HCT116 (cell line): ENCODE data around the gene POPDC2. TPM values are rescaled to one million over a fixed set of nuclear protein-coding genes. Genes with fewer than 3 reads are reported as not detected.
"Not testable (repeated sequence)": the region's sequence is repeated elsewhere in the genome, so short reads cannot be mapped to it uniquely, and the experiment has no call there.

ENCODE experiments used
- ATAC-seq: fragments of 200-7000 bp; cut with Tn5 transposase; 2 replicates; pipeline ENCODE4 v1.9.1; 2020; ENCODE audit warnings: mild to moderate bottlenecking, moderate library complexity
- BruUV-seq: library from RNA; stranded (reverse); fragments of 400-500 nt; replicated peaks from 2 replicates; lab custom pipeline; 2021; lab: Mats Ljungman, UMichigan
- CTCF ChIA-PET: fragments of 300-600 bp; sonication (Branson Sonifier 250); formaldehyde crosslinking; loops from one replicate; lab custom pipeline; 2021; ENCODE audit warnings: antibody characterized with exemption; lab: Charles Lee
- POLR2A ChIA-PET: fragments of 300-600, 350-600 bp; sonication (Branson Sonifier 250); formaldehyde crosslinking; loops from one replicate; lab custom pipeline; 2021; ENCODE audit warnings: antibody characterized with exemption; lab: Charles Lee
- RAD21 ChIA-PET, 2 experiments: fragments of 300-600 bp; sonication (Branson Sonifier 250); formaldehyde crosslinking; loops; one replicate each; lab custom pipeline; 2023; ENCODE audit warnings: low total read pairs in 2 of 2; ENCODE audit not compliant: uncharacterized antibody in 2 of 2, unreplicated experiment in 2 of 2, low non-redundant PET in 1 of 2; lab: Charles Lee
- DNase-seq: peaks from one replicate; pipeline ENCODE4 v3.0.0-alpha.2; 2010; ENCODE audit warnings: low read depth, low spot score
- H2AFZ ChIP-seq: fragments of 200-600 bp; shearing (Covaris generic), sonication (generic); 2 replicates; pipeline ENCODE4 v1.6.1; 2017; ENCODE audit warnings: low read depth, mixed run types, mixed read lengths, antibody characterized with exemption, low read length; ENCODE audit not compliant: poor library complexity, severe bottlenecking
- H3K27ac ChIP-seq: 2 replicates; pipeline ENCODE4 v1.5.1; 2012; ENCODE audit warnings: low read depth, low read length
- H3K27me3 ChIP-seq: fragments of 200-600 bp; sonication (generic); 2 replicates; pipeline ENCODE4 v1.6.1; 2016; ENCODE audit warnings: mixed run types, low read length, mixed read lengths; ENCODE audit not compliant: insufficient read depth
- H3K36me3 ChIP-seq, 2 experiments: fragments of 200-500 bp in 1 of 2; fragments of 200-600 bp in 1 of 2; sonication (Bioruptor generic) in 1 of 2; sonication (generic) in 1 of 2; 2 replicates each; pipeline versions ENCODE4 v1.5.1 to v1.6.1; 2014 to 2016; ENCODE audit warnings: low read length in 2 of 2, inconsistent platforms in 1 of 2, mixed read lengths in 1 of 2, mixed run types in 1 of 2; ENCODE audit not compliant: insufficient read depth in 2 of 2, control insufficient read depth in 1 of 2
- H3K4me1 ChIP-seq, 2 experiments: fragments of 200-600 bp in 1 of 2; sonication (generic) in 1 of 2; 2 replicates each; pipeline versions ENCODE4 v1.5.1 to v1.6.1; 2012 to 2017; ENCODE audit warnings: low read length in 2 of 2, inconsistent platforms in 1 of 2, mild to moderate bottlenecking in 1 of 2, mixed read lengths in 1 of 2, mixed run types in 1 of 2, moderate library complexity in 1 of 2; ENCODE audit not compliant: insufficient read depth in 2 of 2, control insufficient read depth in 1 of 2
- H3K4me2 ChIP-seq: fragments of 200-600 bp; sonication (generic); 2 replicates; pipeline ENCODE4 v1.6.1; 2017; ENCODE audit warnings: mixed run types, low read length, mixed read lengths
- H3K4me3 ChIP-seq, 2 experiments: fragments of 200-600 bp in 1 of 2; sonication (generic) in 1 of 2; replicated peaks in 1 of 2; 2 replicates each; pipeline ENCODE4 v1.5.1; 2011 to 2016; ENCODE audit warnings: low read length in 2 of 2, control low read depth in 1 of 2, low read depth in 1 of 2, mild to moderate bottlenecking in 1 of 2, mixed read lengths in 1 of 2, mixed run types in 1 of 2
- H3K79me2 ChIP-seq: fragments of 200-600 bp; sonication (generic); 2 replicates; pipeline ENCODE4 v1.6.1; 2017; ENCODE audit warnings: mild to moderate bottlenecking, mixed run types, low read length, moderate library complexity, mixed read lengths; ENCODE audit not compliant: insufficient read depth
- H3K9ac ChIP-seq: fragments of 200-600 bp; sonication (generic); 2 replicates; pipeline ENCODE4 v1.6.1; 2016; ENCODE audit warnings: low read length, mixed read lengths
- H3K9me2 ChIP-seq: fragments of 200-600 bp; sonication (generic), shearing (Covaris generic); 2 replicates; pipeline ENCODE4 v1.6.1; 2017; ENCODE audit warnings: mixed run types, mild to moderate bottlenecking, moderate library complexity; ENCODE audit not compliant: insufficient read depth
- H3K9me3 ChIP-seq, 2 experiments: fragments of 200-500 bp in 1 of 2; fragments of 200-600 bp in 1 of 2; sonication (Bioruptor generic) in 1 of 2; sonication (generic) in 1 of 2; 2 replicates each; pipeline ENCODE4 v1.6.1; 2014 to 2017; ENCODE audit warnings: low read length in 2 of 2, mixed read lengths in 2 of 2, inconsistent platforms in 1 of 2, low read depth in 1 of 2, mild to moderate bottlenecking in 1 of 2, mixed run types in 1 of 2, moderate library complexity in 1 of 2; ENCODE audit not compliant: control insufficient read depth in 1 of 2, insufficient read depth in 1 of 2
- H4K20me1 ChIP-seq: fragments of 200-600 bp; sonication (generic), shearing (Covaris generic); 2 replicates; pipeline ENCODE4 v1.6.1; 2017; ENCODE audit warnings: mixed run types, mild to moderate bottlenecking, moderate library complexity; ENCODE audit not compliant: insufficient read depth
- EGR1 ChIP-seq: IDR thresholded peaks from 2 replicates; pipeline ENCODE4 v1.6.1; 2012; ENCODE audit warnings: low read depth
- ELF1 ChIP-seq: IDR thresholded peaks from 2 replicates; pipeline ENCODE4 v1.6.1; 2012; ENCODE audit warnings: low read depth, borderline replicate concordance
- EZH2phosphoT487 ChIP-seq: fragments of 200-600 bp; IDR thresholded peaks from 2 replicates; pipeline ENCODE4 v1.6.1; 2018; ENCODE audit warnings: antibody characterized with exemption, borderline replicate concordance
- JUND ChIP-seq: IDR thresholded peaks from 2 replicates; pipeline ENCODE4 v1.6.1; 2012
- POLR2A ChIP-seq: IDR thresholded peaks from 2 replicates; pipeline ENCODE4 v1.7.0; 2011; ENCODE audit warnings: borderline replicate concordance; ENCODE audit not compliant: insufficient read depth, insufficient read length; ENCODE audit errors: extremely low read depth
- POLR2AphosphoS5 ChIP-seq: IDR thresholded peaks from 2 replicates; pipeline ENCODE4 v1.6.1; 2011; ENCODE audit warnings: mild to moderate bottlenecking, low read depth, low read length, moderate library complexity
- SP1 ChIP-seq: IDR thresholded peaks from 2 replicates; pipeline ENCODE4 v1.6.1; 2012; ENCODE audit warnings: low read depth
- ZFX ChIP-seq: fragments of 450-650 bp; IDR thresholded peaks from 2 replicates; pipeline ENCODE4 v1.6.1; 2017
- ZNF274 ChIP-seq: fragments of 200-500 bp; sonication (Bioruptor generic); IDR thresholded peaks from 2 replicates; pipeline ENCODE4 v1.6.1; 2014; ENCODE audit warnings: mild to moderate bottlenecking, low read depth, low read length, inconsistent platforms
- intact Hi-C: fragments of 100-400 bp; cut with micrococcal nuclease; formaldehyde crosslinking; loops from 2 replicates; pipeline ENCODE4 v1.10.0; 2022
- total RNA-seq: library from RNA; stranded (reverse); gene quantifications from one replicate; pipeline ENCODE4 v1.2.1, GENCODE V29; 2021; ENCODE audit not compliant: unreplicated experiment
- TF ChIP-seq, protein P1 (sequence below): IDR thresholded peaks from 2 replicates; pipeline ENCODE4 v1.6.1; 2011; ENCODE audit warnings: mild to moderate bottlenecking, low read length, moderate library complexity; ENCODE audit not compliant: insufficient replicate concordance; ENCODE audit errors: extremely low read depth
- TF ChIP-seq, protein P2 (sequence below): IDR thresholded peaks from 2 replicates; pipeline ENCODE4 v1.6.1; 2012; ENCODE audit warnings: low read depth

Gene POPDC2
- total RNA-seq, 1 experiment from 2014 or later: 1.6 TPM

DNA sequence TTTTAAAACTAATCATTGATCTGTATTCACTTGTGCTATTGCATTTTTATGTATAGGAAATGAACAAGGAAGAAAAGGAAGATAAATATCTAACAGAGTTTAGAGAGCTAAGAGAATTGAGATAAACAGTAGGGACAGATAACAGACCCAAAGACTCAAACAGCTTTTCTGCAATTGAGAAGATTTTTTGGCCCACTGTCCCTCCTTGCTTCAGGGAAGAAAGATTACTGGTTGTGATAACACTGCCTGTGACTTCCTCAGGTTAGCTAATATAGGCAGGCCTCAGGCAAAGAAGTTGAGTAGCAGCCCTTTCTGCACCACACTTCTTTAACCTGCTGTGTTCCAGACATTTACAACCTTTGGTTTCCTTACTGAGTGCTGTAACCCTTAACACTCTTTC, 19.5 kb upstream of the POPDC2 start:
- Histone ChIP-seq H3K4me2 (no peak overlapping the region), H3K27ac (no peak overlapping the region), H3K9me2 (no peaks in the 10 kb centered on the region), H3K9me3 (no peaks in the 10 kb centered on the region), H3K79me2 (peaks cover 18% of the 10 kb centered on the region), H2AFZ (no peak overlapping the region), H3K4me1 (peaks cover 3 to 14% of the 10 kb centered on the region in 2 experiments; a peak in 3 of 4 replicates), H3K27me3 (no peaks in the 10 kb centered on the region), H4K20me1 (no peaks in the 10 kb centered on the region), H3K4me3 (no peak overlapping the region), H3K36me3 (peaks cover under 1 to 5% of the 10 kb centered on the region in 2 experiments; a peak in 3 of 4 replicates), H3K9ac (no peak overlapping the region)
- DNase-seq (no peak), ATAC-seq (no peak)
- no peak for TF ChIP-seq SP1
- no peak for TF ChIP-seq JUND
- TF ChIP-seq, protein P1, sequence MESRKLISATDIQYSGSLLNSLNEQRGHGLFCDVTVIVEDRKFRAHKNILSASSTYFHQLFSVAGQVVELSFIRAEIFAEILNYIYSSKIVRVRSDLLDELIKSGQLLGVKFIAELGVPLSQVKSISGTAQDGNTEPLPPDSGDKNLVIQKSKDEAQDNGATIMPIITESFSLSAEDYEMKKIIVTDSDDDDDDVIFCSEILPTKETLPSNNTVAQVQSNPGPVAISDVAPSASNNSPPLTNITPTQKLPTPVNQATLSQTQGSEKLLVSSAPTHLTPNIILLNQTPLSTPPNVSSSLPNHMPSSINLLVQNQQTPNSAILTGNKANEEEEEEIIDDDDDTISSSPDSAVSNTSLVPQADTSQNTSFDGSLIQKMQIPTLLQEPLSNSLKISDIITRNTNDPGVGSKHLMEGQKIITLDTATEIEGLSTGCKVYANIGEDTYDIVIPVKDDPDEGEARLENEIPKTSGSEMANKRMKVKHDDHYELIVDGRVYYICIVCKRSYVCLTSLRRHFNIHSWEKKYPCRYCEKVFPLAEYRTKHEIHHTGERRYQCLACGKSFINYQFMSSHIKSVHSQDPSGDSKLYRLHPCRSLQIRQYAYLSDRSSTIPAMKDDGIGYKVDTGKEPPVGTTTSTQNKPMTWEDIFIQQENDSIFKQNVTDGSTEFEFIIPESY: no peak
- TF ChIP-seq, protein P2, sequence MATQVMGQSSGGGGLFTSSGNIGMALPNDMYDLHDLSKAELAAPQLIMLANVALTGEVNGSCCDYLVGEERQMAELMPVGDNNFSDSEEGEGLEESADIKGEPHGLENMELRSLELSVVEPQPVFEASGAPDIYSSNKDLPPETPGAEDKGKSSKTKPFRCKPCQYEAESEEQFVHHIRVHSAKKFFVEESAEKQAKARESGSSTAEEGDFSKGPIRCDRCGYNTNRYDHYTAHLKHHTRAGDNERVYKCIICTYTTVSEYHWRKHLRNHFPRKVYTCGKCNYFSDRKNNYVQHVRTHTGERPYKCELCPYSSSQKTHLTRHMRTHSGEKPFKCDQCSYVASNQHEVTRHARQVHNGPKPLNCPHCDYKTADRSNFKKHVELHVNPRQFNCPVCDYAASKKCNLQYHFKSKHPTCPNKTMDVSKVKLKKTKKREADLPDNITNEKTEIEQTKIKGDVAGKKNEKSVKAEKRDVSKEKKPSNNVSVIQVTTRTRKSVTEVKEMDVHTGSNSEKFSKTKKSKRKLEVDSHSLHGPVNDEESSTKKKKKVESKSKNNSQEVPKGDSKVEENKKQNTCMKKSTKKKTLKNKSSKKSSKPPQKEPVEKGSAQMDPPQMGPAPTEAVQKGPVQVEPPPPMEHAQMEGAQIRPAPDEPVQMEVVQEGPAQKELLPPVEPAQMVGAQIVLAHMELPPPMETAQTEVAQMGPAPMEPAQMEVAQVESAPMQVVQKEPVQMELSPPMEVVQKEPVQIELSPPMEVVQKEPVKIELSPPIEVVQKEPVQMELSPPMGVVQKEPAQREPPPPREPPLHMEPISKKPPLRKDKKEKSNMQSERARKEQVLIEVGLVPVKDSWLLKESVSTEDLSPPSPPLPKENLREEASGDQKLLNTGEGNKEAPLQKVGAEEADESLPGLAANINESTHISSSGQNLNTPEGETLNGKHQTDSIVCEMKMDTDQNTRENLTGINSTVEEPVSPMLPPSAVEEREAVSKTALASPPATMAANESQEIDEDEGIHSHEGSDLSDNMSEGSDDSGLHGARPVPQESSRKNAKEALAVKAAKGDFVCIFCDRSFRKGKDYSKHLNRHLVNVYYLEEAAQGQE: no peak
- TF ChIP-seq POLR2AphosphoS5: no peak
- no peak for TF ChIP-seq ZNF274
- TF ChIP-seq EGR1: no peak
- no peak for TF ChIP-seq ZFX
- TF ChIP-seq EZH2phosphoT487: no peak
- TF ChIP-seq POLR2A: no peak
- TF ChIP-seq ELF1: no peak
- ChIA-PET POLR2A (no interaction called here), RAD21 (no interaction called here), CTCF (interaction anchor here (1.4 to 1.5 kb wide), 3 partner anchors 7 to 797 kb away, joined by 3 to 4 read pairs (median 3); no protein-coding TSS in a partner anchor)
- BruUV-seq: no TSS peak
- intact Hi-C loops: loop anchor here (2.0 to 10.0 kb wide), 5 partner anchors 215 to 797 kb away; partner anchors contain the start of genes IGSF11, POGLUT1 and TMEM39A

DNA sequence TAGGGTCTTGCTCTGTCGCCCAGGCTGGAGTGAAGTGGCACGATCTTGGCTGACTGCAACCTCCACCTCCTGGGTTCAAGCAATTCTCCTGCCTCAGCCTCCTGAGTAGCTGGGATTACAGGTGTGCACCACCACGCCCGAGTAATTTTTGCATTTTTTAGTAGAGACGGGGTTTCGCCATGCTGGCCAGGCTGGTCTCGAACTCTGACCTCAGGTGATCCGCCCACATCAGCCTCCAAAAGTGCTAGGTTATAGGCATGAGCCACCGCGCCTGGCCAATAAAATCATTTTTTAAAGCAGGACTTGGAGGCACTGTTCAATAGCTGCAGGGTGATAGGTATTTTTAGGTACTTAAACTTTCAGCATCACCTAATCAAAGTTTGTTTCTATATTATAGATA, 17.8 kb upstream of the POPDC2 start:
- H4K20me1 ChIP-seq, POLR2A ChIA-PET, H3K9me2 ChIP-seq, DNase-seq, CTCF ChIA-PET, H3K27ac ChIP-seq, BruUV-seq, ATAC-seq, H3K27me3 ChIP-seq, H3K9ac ChIP-seq, H3K9me3 ChIP-seq, H2AFZ ChIP-seq, RAD21 ChIA-PET: not testable (repeated sequence)
- intact Hi-C loops: loop anchor here (10.0 kb wide), 2 partner anchors 213 to 643 kb away; partner anchors contain the start of genes IGSF11, POGLUT1 and TMEM39A
- Histone ChIP-seq H3K4me2 (peak overlapping the region; percentile 93), H3K79me2 (peaks cover 18% of the 10 kb centered on the region), H3K4me3 (peak overlapping the region in 1 of 2 experiments; percentile 87; a peak in 2 of 4 replicates), H3K36me3 (peaks cover 7 to 13% of the 10 kb centered on the region in 2 experiments), H3K4me1 (peaks cover 3 to 14% of the 10 kb centered on the region in 2 experiments; a peak in 3 of 4 replicates)
